DND-41 (cell line): Measurements from ENCODE around the gene GRID1.

Experiments used
- ATAC-seq: fragments of 200-7000 bp; cut with Tn5 transposase; 3 replicates; pipeline ENCODE4 v1.9.1; 2021; ENCODE audit warnings: low read depth; ENCODE audit not compliant: insufficient read depth
- DNase-seq: peaks from one replicate; pipeline ENCODE4 v3.0.0-alpha.2; 2020
- H2AFZ ChIP-seq: 2 replicates; pipeline ENCODE4 v1.6.0; 2012; ENCODE audit warnings: low read depth, low read length
- H3K27ac ChIP-seq: 2 replicates; pipeline ENCODE4 v1.5.1; 2012; ENCODE audit warnings: low read length, inconsistent platforms
- H3K27me3 ChIP-seq: fragments of 200-600 bp; sonication (generic); 2 replicates; pipeline ENCODE4 v1.6.0; 2012; ENCODE audit warnings: low read length, mild to moderate bottlenecking, inconsistent platforms; ENCODE audit not compliant: insufficient read depth, poor library complexity
- H3K36me3 ChIP-seq: 2 replicates; pipeline ENCODE4 v1.5.1; 2012; ENCODE audit warnings: low read length, inconsistent platforms; ENCODE audit not compliant: insufficient read depth
- H3K4me1 ChIP-seq: 2 replicates; pipeline ENCODE4 v1.5.1; 2012; ENCODE audit warnings: mild to moderate bottlenecking, low read length; ENCODE audit not compliant: insufficient read depth
- H3K4me2 ChIP-seq: 2 replicates; pipeline ENCODE4 v1.6.0; 2012; ENCODE audit warnings: mild to moderate bottlenecking, moderate library complexity, low read length, inconsistent platforms; ENCODE audit not compliant: insufficient read depth
- H3K4me3 ChIP-seq, 2 experiments: fragments of 200-600 bp in 1 of 2; shearing (Covaris generic) in 1 of 2; 2 replicates each; pipeline ENCODE4 v1.5.1; 2012 to 2016; ENCODE audit warnings: inconsistent platforms in 2 of 2, low read length in 2 of 2, mild to moderate bottlenecking in 2 of 2, low read depth in 1 of 2, moderate library complexity in 1 of 2
- H3K79me2 ChIP-seq: 2 replicates; pipeline ENCODE4 v1.6.0; 2012; ENCODE audit warnings: low read length, inconsistent platforms; ENCODE audit not compliant: insufficient read depth
- H3K9ac ChIP-seq: 2 replicates; pipeline ENCODE4 v1.6.0; 2012; ENCODE audit warnings: low read depth, mild to moderate bottlenecking, inconsistent platforms, low read length, moderate library complexity
- H3K9me3 ChIP-seq: 2 replicates; pipeline ENCODE4 v1.5.1; 2012; ENCODE audit warnings: low read length, moderate library complexity, mild to moderate bottlenecking, inconsistent platforms; ENCODE audit not compliant: insufficient read depth, severe bottlenecking
- H4K20me1 ChIP-seq: 2 replicates; pipeline ENCODE4 v1.6.0; 2012; ENCODE audit warnings: low read length; ENCODE audit not compliant: insufficient read depth
- CTCF ChIP-seq: IDR thresholded peaks from 2 replicates; pipeline ENCODE4 v1.5.1; 2012; ENCODE audit warnings: borderline replicate concordance, low read length, moderate library complexity, mild to moderate bottlenecking; ENCODE audit not compliant: poor library complexity, severe bottlenecking; ENCODE audit errors: extremely low read depth
- EZH2 ChIP-seq: IDR thresholded peaks from 3 replicates; pipeline ENCODE4 v1.6.1; 2012; ENCODE audit warnings: borderline replicate concordance, low read depth, mild to moderate bottlenecking, moderate library complexity, low read length, inconsistent platforms; ENCODE audit not compliant: severe bottlenecking

GRID1 gene

GRCh38 chr10:86261941-86262687 lies 104.5 kb downstream of the GRID1 start:
- Histone ChIP-seq H3K4me1 (no peaks in the 10 kb centered on the region), H3K4me3 (no peak overlapping the region), H3K9ac (no peak overlapping the region), H3K4me2 (no peak overlapping the region), H2AFZ (no peak overlapping the region), H4K20me1 (no peaks in the 10 kb centered on the region), H3K9me3 (no peaks in the 10 kb centered on the region), H3K36me3 (no peaks in the 10 kb centered on the region), H3K27ac (no peak overlapping the region), H3K79me2 (no peaks in the 10 kb centered on the region), H3K27me3 (no peaks in the 10 kb centered on the region)
- TF ChIP-seq CTCF (peak; percentile 25), EZH2 (no peak)
- DNase-seq, result no peak
- ATAC-seq, result no peak

GRCh38 chr10:86261470-86261869 lies 105.1 kb downstream of the GRID1 start:
- Histone ChIP-seq H3K4me3 (no peak overlapping the region), H3K4me2 (no peak overlapping the region)
- ATAC-seq, result no peak

GRCh38 chr10:86260564-86260963 lies 106.0 kb downstream of the GRID1 start:
- no peak overlapping the region for H3K4me2 ChIP-seq
- H4K20me1 ChIP-seq, result no peaks in the 10 kb centered on the region
- H3K27me3 ChIP-seq, result no peaks in the 10 kb centered on the region
- no peak for ATAC-seq
- TF ChIP-seq CTCF (no peak), EZH2 (no peak)
- H3K4me1 ChIP-seq, result no peaks in the 10 kb centered on the region
- no peak overlapping the region for H3K27ac ChIP-seq
- no peak overlapping the region for H3K9ac ChIP-seq
- DNase-seq, result no peak
- no peaks in the 10 kb centered on the region for H3K36me3 ChIP-seq
- H2AFZ ChIP-seq, result no peak overlapping the region
- H3K4me3 ChIP-seq, result no peak overlapping the region
- H3K9me3 ChIP-seq, result no peaks in the 10 kb centered on the region
- H3K79me2 ChIP-seq, result no peaks in the 10 kb centered on the region

More at GRCh38 chr10:86261470-86261869, 105.1 kb downstream of the GRID1 start:
- Histone ChIP-seq H2AFZ (no peak overlapping the region), H3K27ac (no peak overlapping the region), H3K9ac (no peak overlapping the region), H3K9me3 (no peaks in the 10 kb centered on the region), H3K4me1 (no peaks in the 10 kb centered on the region), H3K27me3 (no peaks in the 10 kb centered on the region), H3K79me2 (no peaks in the 10 kb centered on the region), H4K20me1 (no peaks in the 10 kb centered on the region), H3K36me3 (no peaks in the 10 kb centered on the region)
- DNase-seq, result no peak
- TF ChIP-seq CTCF (no peak), EZH2 (no peak)
